SH-SY5Y (cell line): Measurements from ENCODE around the gene MITF.

Source experiments
- GATA2 ChIP-seq: IDR thresholded peaks from 2 replicates; pipeline ENCODE4 v1.6.1; 2011; ENCODE audit warnings: mild to moderate bottlenecking, low read depth, low read length
- GATA3 ChIP-seq: IDR thresholded peaks from 2 replicates; pipeline ENCODE4 v1.6.1; 2011; ENCODE audit warnings: low read depth, mild to moderate bottlenecking, low read length, moderate library complexity

- TF ChIP-seq GATA3 = no peak
- TF ChIP-seq GATA2 = no peak
Measured at GRCh38 chr3:69970827-69971226, 231.6 kb downstream of the MITF start.
